ACHN (cell line): Measurements from ENCODE around the gene CFDP1.
"Not testable (repeated sequence)": the region's sequence is repeated elsewhere in the genome, so short reads cannot be mapped to it uniquely, and the experiment has no call there.

Experiments used
- DNase-seq: peaks from one replicate; pipeline ENCODE4 v3.0.0-alpha.2; 2015
- in situ Hi-C: cut with HindIII; loops from 2 replicates; pipeline ENCODE4 v1.10.0; 2017; ENCODE audit warnings: low sequenced_read_pairs, low pct_ligation_motif_present, low pct_unique_long_range_greater_than_20kb

The CFDP1 gene

GRCh38 chr16:75288181-75288580 is 145.1 kb downstream of the CFDP1 start:
- in situ Hi-C loops = no loop called here
- no peak for DNase-seq

- no peak for DNase-seq
Observed at GRCh38 chr16:75287708-75288107, 145.6 kb downstream of the CFDP1 start.

GRCh38 chr16:75286389-75286788 is 146.9 kb downstream of the CFDP1 start:
- in situ Hi-C loops = no loop called here
- no peak for DNase-seq

More at GRCh38 chr16:75287708-75288107, 145.6 kb downstream of the CFDP1 start:
- in situ Hi-C loops = no loop called here

- in situ Hi-C loops = no loop called here
- no peak for DNase-seq
Observed at GRCh38 chr16:75282466-75283281, 150.6 kb downstream of the CFDP1 start.

GRCh38 chr16:75281826-75282225 is 151.5 kb downstream of the CFDP1 start:
- no peak for DNase-seq
- in situ Hi-C loops = no loop called here

GRCh38 chr16:75281009-75281408 is 152.3 kb downstream of the CFDP1 start:
- in situ Hi-C loops, DNase-seq: not testable (repeated sequence)

- DNase-seq = no peak
- in situ Hi-C loops = no loop called here
Observed at GRCh38 chr16:75280331-75280804, 152.9 kb downstream of the CFDP1 start.

GRCh38 chr16:75279305-75279704 is 154.0 kb downstream of the CFDP1 start:
- in situ Hi-C loops = no loop called here
- DNase-seq = no peak

- peak; percentile 52 for DNase-seq
- in situ Hi-C loops = no loop called here
Observed at GRCh38 chr16:75273054-75273925, 160.0 kb downstream of the CFDP1 start.

GRCh38 chr16:75272629-75273028 is 160.7 kb downstream of the CFDP1 start:
- in situ Hi-C loops, DNase-seq: not testable (repeated sequence)

GRCh38 chr16:75272097-75272551 is 161.2 kb downstream of the CFDP1 start:
- DNase-seq = no peak
- in situ Hi-C loops = no loop called here

GRCh38 chr16:75271441-75272096 is 161.7 kb downstream of the CFDP1 start:
- in situ Hi-C loops = no loop called here
- no peak for DNase-seq

- in situ Hi-C loops = not testable (repeated sequence)
Observed at GRCh38 chr16:75269358-75269757, 163.9 kb downstream of the CFDP1 start.

GRCh38 chr16:75267631-75268264 is 165.6 kb downstream of the CFDP1 start:
- in situ Hi-C loops = no loop called here
- peak; percentile 83 for DNase-seq

More at GRCh38 chr16:75269358-75269757, 163.9 kb downstream of the CFDP1 start:
- not testable (repeated sequence) for DNase-seq

GRCh38 chr16:75266738-75267630 is 166.3 kb downstream of the CFDP1 start:
- DNase-seq = no peak
- in situ Hi-C loops = no loop called here

GRCh38 chr16:75265911-75266701 is 167.2 kb downstream of the CFDP1 start:
- peak; percentile 82 for DNase-seq

More at GRCh38 chr16:75265911-75266701, 167.2 kb downstream of the CFDP1 start:
- in situ Hi-C loops = no loop called here
